ENCODE results near the gene ACTR1A.
"Not testable (repeated sequence)": the region's sequence is repeated elsewhere in the genome, so short reads cannot be mapped to it uniquely, and the experiment has no call there.

The ACTR1A gene

GRCh38 chr10:102502337-102503151, at the start of gene ACTR1A:
Gene ACTR1A, minus strand, starts transcription at chr10:102502712. Its CDS starts 65 bp downstream, at chr10:102502647.
- peak; percentile 86 to 90 for DNase-seq (ENCODE audit: low read depth in 2 of 2)

GRCh38 chr10:102550636-102551210, 48.2 kb upstream of the ACTR1A start:
- no peak for DNase-seq (ENCODE audit: low read depth in 2 of 2)

GRCh38 chr10:102549549-102549948, 47.0 kb upstream of the ACTR1A start:
- no peak for DNase-seq (ENCODE audit: low read depth in 2 of 2)

GRCh38 chr10:102546606-102547320, 44.3 kb upstream of the ACTR1A start:
- DNase-seq (ENCODE audit: low read depth in 2 of 2): no peak

- no peak for DNase-seq (ENCODE audit: low read depth in 2 of 2)
Observed at GRCh38 chr10:102545997-102546396, 43.5 kb upstream of the ACTR1A start.

GRCh38 chr10:102545265-102545871, 42.9 kb upstream of the ACTR1A start:
- no peak for DNase-seq (ENCODE audit: low read depth in 2 of 2)

- DNase-seq (ENCODE audit: low read depth in 2 of 2): no peak
Observed at GRCh38 chr10:102542800-102543418, 40.4 kb upstream of the ACTR1A start.

- no peak for DNase-seq (ENCODE audit: low read depth in 2 of 2)
Observed at GRCh38 chr10:102540023-102540422, 37.5 kb upstream of the ACTR1A start.

GRCh38 chr10:102538811-102539210, 36.3 kb upstream of the ACTR1A start:
- DNase-seq (ENCODE audit: low read depth in 2 of 2): no peak

GRCh38 chr10:102537948-102538347, 35.4 kb upstream of the ACTR1A start:
- DNase-seq (ENCODE audit: low read depth in 2 of 2): no peak

GRCh38 chr10:102537367-102537766, 34.9 kb upstream of the ACTR1A start:
- DNase-seq (ENCODE audit: low read depth in 2 of 2): no peak

GRCh38 chr10:102535481-102536147, 33.1 kb upstream of the ACTR1A start:
- DNase-seq (ENCODE audit: low read depth in 2 of 2): no peak

GRCh38 chr10:102534966-102535365, 32.5 kb upstream of the ACTR1A start:
- DNase-seq (ENCODE audit: low read depth in 2 of 2): not testable (repeated sequence)

- DNase-seq (ENCODE audit: low read depth in 2 of 2): no peak
Observed at GRCh38 chr10:102534333-102534732, 31.8 kb upstream of the ACTR1A start.

- no peak for DNase-seq (ENCODE audit: low read depth in 2 of 2)
Observed at GRCh38 chr10:102527546-102527945, 25.0 kb upstream of the ACTR1A start.

GRCh38 chr10:102524746-102525145, 22.2 kb upstream of the ACTR1A start:
- DNase-seq (ENCODE audit: low read depth in 2 of 2): no peak

GRCh38 chr10:102523250-102524029, 20.9 kb upstream of the ACTR1A start:
- DNase-seq (ENCODE audit: low read depth in 2 of 2): no peak

GRCh38 chr10:102522874-102523249, 20.4 kb upstream of the ACTR1A start:
- no peak for DNase-seq (ENCODE audit: low read depth in 2 of 2)

- no peak for DNase-seq (ENCODE audit: low read depth in 2 of 2)
Observed at GRCh38 chr10:102519246-102519825, 16.8 kb upstream of the ACTR1A start.

GRCh38 chr10:102517553-102517952, 15.0 kb upstream of the ACTR1A start:
- no peak for DNase-seq (ENCODE audit: low read depth in 2 of 2)

Measured in stimulated activated CD4-positive, alpha-beta T cell treated with anti-CD3 and anti-CD28 coated beads, Interleukin-12 subunit alpha, Interleukin-12 subunit beta, amount 100 ng/mL, for 24 hours (primary cell).